GM12878 (cell line): ENCODE data around the gene PACS1. TPM values are rescaled to one million over a fixed set of nuclear protein-coding genes. Genes with fewer than 3 reads are reported as not detected.

Source experiments
- ATAC-seq: fragments of 200-7000 bp; cut with Tn5 transposase; 3 replicates; pipeline ENCODE4 v1.9.1; 2020; ENCODE audit warnings: mild to moderate bottlenecking, moderate library complexity
- BruUV-seq: library from RNA; stranded (reverse); fragments of 400-500 nt; replicated peaks from 2 replicates; lab custom pipeline; 2021; lab: Mats Ljungman, UMichigan
- CTCF ChIA-PET: fragments of 300-600 bp; sonication (Branson Sonifier 250); formaldehyde crosslinking; extraction: SDS; loops from one replicate; lab custom pipeline; 2021; ENCODE audit warnings: inconsistent platforms; lab: Yijun Ruan, JAX
- POLR2A ChIA-PET: fragments of 350-600 bp; formaldehyde crosslinking; extraction: SDS; loops from one replicate; lab custom pipeline; 2021; ENCODE audit warnings: inconsistent platforms; lab: Charles Lee
- RAD21 ChIA-PET: fragments of 300-600 bp; sonication (Branson Sonifier 250); formaldehyde crosslinking; loops from one replicate; lab custom pipeline; 2023; ENCODE audit warnings: antibody characterized with exemption; ENCODE audit not compliant: unreplicated experiment; lab: Charles Lee
- SMC1A ChIA-PET: fragments of 300-600 bp; sonication (Branson Sonifier 250); formaldehyde crosslinking; loops from one replicate; lab custom pipeline; 2023; ENCODE audit not compliant: unreplicated experiment, uncharacterized antibody; lab: Charles Lee
- DNase-seq: peaks from one replicate; pipeline ENCODE4 v3.0.0-alpha.2; 2011; ENCODE audit warnings: low read depth, low spot score
- FAIRE-seq: peaks from 3 replicates; lab custom pipeline; 2011; peaks lifted over from hg19 to GRCh38; lab: Jason Lieb, UNC
- H2AFZ ChIP-seq: 2 replicates; pipeline ENCODE4 v1.6.0; 2011; ENCODE audit warnings: low read depth, low read length, control low read depth; ENCODE audit not compliant: control insufficient read depth
- H3K27ac ChIP-seq: 2 replicates; pipeline ENCODE4 v1.5.1; 2011; ENCODE audit warnings: control low read depth; ENCODE audit not compliant: control insufficient read depth, insufficient read depth
- H3K27me3 ChIP-seq, 2 experiments: replicated peaks in 1 of 2; 2 replicates each; pipeline versions ENCODE4 v1.6.0 to v1.6.1; 2011; ENCODE audit warnings: low read length in 1 of 2; ENCODE audit not compliant: control insufficient read depth in 2 of 2, insufficient read depth in 2 of 2
- H3K36me3 ChIP-seq, 2 experiments: 2 replicates each; pipeline ENCODE4 v1.5.1; 2011; ENCODE audit warnings: low read length in 1 of 2; ENCODE audit not compliant: control insufficient read depth in 2 of 2, insufficient read depth in 2 of 2
- H3K4me1 ChIP-seq: 2 replicates; pipeline ENCODE4 v1.6.1; 2011; ENCODE audit warnings: mild to moderate bottlenecking, low read length, moderate library complexity, mixed read lengths; ENCODE audit not compliant: control insufficient read depth, insufficient read depth
- H3K4me2 ChIP-seq: 2 replicates; pipeline ENCODE4 v1.6.0; 2011; ENCODE audit warnings: control low read depth; ENCODE audit not compliant: control insufficient read depth, insufficient read depth
- H3K4me3 ChIP-seq: fragments of 200-600 bp; sonication (generic); 2 replicates; pipeline ENCODE4 v1.5.1; 2016
- H3K79me2 ChIP-seq: 2 replicates; pipeline ENCODE4 v1.6.0; 2011; ENCODE audit warnings: low read length; ENCODE audit not compliant: control insufficient read depth, insufficient read depth
- H3K9ac ChIP-seq: 2 replicates; pipeline ENCODE4 v1.8.0; 2011; ENCODE audit warnings: low read length, control low read depth, mixed read lengths; ENCODE audit not compliant: control insufficient read depth, insufficient read depth
- H3K9me3 ChIP-seq: replicated peaks from 3 replicates; pipeline ENCODE4 v1.5.1; 2011; ENCODE audit warnings: mild to moderate bottlenecking, low read length; ENCODE audit not compliant: control insufficient read depth, insufficient read depth
- H4K20me1 ChIP-seq: 2 replicates; pipeline ENCODE4 v1.6.0; 2011; ENCODE audit not compliant: control insufficient read depth, insufficient read depth
- BMI1 ChIP-seq: fragments of 450-650 bp; IDR thresholded peaks from 2 replicates; pipeline ENCODE4 v1.6.1; 2016; ENCODE audit warnings: mild to moderate bottlenecking, moderate library complexity, borderline replicate concordance
- CEBPB ChIP-seq, 2 experiments: fragments of 150-350 bp in 1 of 2; IDR thresholded peaks; 2 replicates each; pipeline ENCODE4 v1.6.1; 2012 to 2014; ENCODE audit warnings: low read depth in 2 of 2, low read length in 2 of 2, borderline replicate concordance in 1 of 2, inconsistent platforms in 1 of 2
- CHD2 ChIP-seq: IDR thresholded peaks from 2 replicates; pipeline ENCODE4 v1.6.1; 2011; ENCODE audit warnings: low read depth, low read length, improper control_type of control experiment, borderline replicate concordance
- MXI1 ChIP-seq: fragments of 150-350 bp; IDR thresholded peaks from 2 replicates; pipeline ENCODE4 v1.6.1; 2011; ENCODE audit warnings: low read depth, mild to moderate bottlenecking, inconsistent platforms, low read length, improper control_type of control experiment
- NRF1 ChIP-seq: conservative IDR thresholded peaks from 2 replicates; pipeline ENCODE4 v1.6.1; 2011; ENCODE audit warnings: mild to moderate bottlenecking, low read depth, low read length, improper control_type of control experiment
- POLR2AphosphoS2 ChIP-seq: IDR thresholded peaks from 2 replicates; pipeline ENCODE4 v1.6.1; 2011; ENCODE audit warnings: low read depth, mild to moderate bottlenecking, low read length, improper control_type of control experiment, moderate library complexity
- RAD21 ChIP-seq: IDR thresholded peaks from 2 replicates; pipeline ENCODE4 v1.6.1; 2011; ENCODE audit warnings: mild to moderate bottlenecking, low read depth, low read length, moderate library complexity; ENCODE audit not compliant: insufficient read depth
- SREBF1 ChIP-seq: IDR thresholded peaks from 2 replicates; pipeline ENCODE4 v1.6.1; 2012; ENCODE audit warnings: mild to moderate bottlenecking, low read length
- ZNF384 ChIP-seq: IDR thresholded peaks from 2 replicates; pipeline ENCODE4 v1.6.1; 2012; ENCODE audit warnings: low read depth, mild to moderate bottlenecking, low read length, improper control_type of control experiment, borderline replicate concordance
- WGBS: methylation state at CpG from one replicate; pipeline ENCODE4 v1.1.6; 2016; ENCODE audit warnings: low lambda C conversion rate; ENCODE audit not compliant: insufficient replicate concordance, insufficient coverage; ENCODE audit errors: missing lambda C conversion rate; 5-methylcytosine and 5-hydroxymethylcytosine counted together
- in situ Hi-C: fragments of 300-500 bp; cut with MboI; formaldehyde crosslinking; loops from 9 replicates; pipeline ENCODE4 v1.14.3; 2018; ENCODE audit warnings: mixed read lengths
- intact Hi-C: fragments of 100-400 bp; cut with micrococcal nuclease; formaldehyde crosslinking; loops from one replicate; pipeline ENCODE4 v1.14.2; 2022; ENCODE audit not compliant: unreplicated experiment
- polyA plus RNA-seq, 11 experiments: library from polyadenylated mRNA; depleted of rRNA in 4 of 11; unstranded in 6 of 11; stranded (reverse) in 5 of 11; fragments of >200 nt; fragmentation: Nextera tagmentation in 4 of 11; fragmentation: Illumina TruSeq in 1 of 11; extraction: Ambion mirVana in 4 of 11; extraction: Trizol in 1 of 11; gene quantifications; 1 replicate in 1 of 11; 2 replicates in 10 of 11; pipeline versions ENCODE4 v1.2.1 to v1.2.3, GENCODE V29; 2011 to 2016; ENCODE audit warnings: inconsistent platforms in 2 of 11, missing spikeins in 2 of 11, low read depth in 1 of 11
- total RNA-seq, 4 experiments: library from RNA; depleted of rRNA in 3 of 4; stranded (reverse); fragments of >200 nt in 3 of 4; fragmentation: Illumina TruSeq in 1 of 4; extraction: Trizol in 1 of 4; gene quantifications; 2 replicates each; pipeline versions ENCODE4 v1.2.1 to v1.2.3, GENCODE V29; 2013 to 2021

Gene PACS1
- total and polyA plus RNA-seq, 10 of the 15 experiments (the other 5 are each of a cell fraction or from before 2014, with no cell fraction given): 1.1 to 74.3 (median 17.9) TPM

DNA sequence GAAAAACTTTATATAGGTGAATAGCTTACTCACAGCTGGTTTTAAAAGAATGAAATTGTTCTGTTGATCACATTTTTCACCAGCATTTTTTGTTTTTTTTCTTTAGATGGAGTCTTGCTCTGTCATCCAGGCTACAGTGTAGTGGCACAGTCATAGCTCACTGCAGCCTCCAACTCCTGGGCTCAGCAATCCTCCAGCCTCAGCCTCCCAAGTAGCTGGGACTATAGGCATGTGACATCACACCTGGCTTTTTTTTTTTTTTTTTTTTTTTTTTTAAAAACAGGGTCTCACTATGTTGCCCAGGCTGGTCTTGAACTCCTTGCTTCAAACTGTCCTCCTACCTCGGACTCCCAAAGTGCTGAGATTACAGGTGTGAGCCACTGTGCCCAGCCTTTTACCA is 3.6 kb downstream of the PACS1 start:
- Histone ChIP-seq H3K4me3 (peak overlapping the region; percentile 94; the same call in 1 of the 2 replicates), H3K4me1 (peaks cover 24% of the 10 kb centered on the region), H3K27ac (no peak overlapping the region), H3K79me2 (peaks cover 75% of the 10 kb centered on the region), H3K36me3 (peaks cover 3 to 10% of the 10 kb centered on the region in 2 experiments; a peak in 3 of 4 replicates), H3K9ac (no peak overlapping the region), H4K20me1 (no peaks in the 10 kb centered on the region), H2AFZ (no peak overlapping the region), H3K27me3 (no peaks in the 10 kb centered on the region), H3K9me3 (no peaks in the 10 kb centered on the region), H3K4me2 (peak overlapping the region; percentile 97)
- FAIRE-seq (no peak), ATAC-seq (no peak), DNase-seq (no peak)
- intact Hi-C loops: loop anchor here (5.0 kb wide), 1 partner anchor 149 kb away; no protein-coding TSS in a partner anchor
- TF ChIP-seq CEBPB (IDR thresholded peaks at IDR 0.05; ENCODE audit: borderline replicate concordance in 1 of 2, low read depth in 2 of 2, low read length in 2 of 2) (no peak), ZNF384 (0 out of 2 replicates have a peak, but pooled peaks have one; percentile 36), CHD2 (no peak)
- POLR2A ChIA-PET: interaction anchor here (0.6 to 1.6 kb wide), 5 partner anchors 16 to 194 kb away, joined by 3 to 9 read pairs (median 5); no protein-coding TSS in a partner anchor
- WGBS: 100% methylated on average over 1 of the region's 1 CpG
- no TSS peak for BruUV-seq
- CTCF ChIA-PET: interaction anchor here (1.1 to 20.0 kb wide), 4 partner anchors 42 to 149 kb away, joined by 3 to 195 read pairs (median 4); no protein-coding TSS in a partner anchor
- RAD21 ChIA-PET: interaction anchor here (0.7 to 7.3 kb wide), 6 partner anchors 8 to 244 kb away, joined by 3 to 81 read pairs (median 8); no protein-coding TSS in a partner anchor
- in situ Hi-C loops: no loop called here
- SMC1A ChIA-PET: interaction anchor here (8.5 to 17.7 kb wide), 2 partner anchors 42 to 61 kb away, joined by 130 to 265 read pairs; no protein-coding TSS in a partner anchor

DNA sequence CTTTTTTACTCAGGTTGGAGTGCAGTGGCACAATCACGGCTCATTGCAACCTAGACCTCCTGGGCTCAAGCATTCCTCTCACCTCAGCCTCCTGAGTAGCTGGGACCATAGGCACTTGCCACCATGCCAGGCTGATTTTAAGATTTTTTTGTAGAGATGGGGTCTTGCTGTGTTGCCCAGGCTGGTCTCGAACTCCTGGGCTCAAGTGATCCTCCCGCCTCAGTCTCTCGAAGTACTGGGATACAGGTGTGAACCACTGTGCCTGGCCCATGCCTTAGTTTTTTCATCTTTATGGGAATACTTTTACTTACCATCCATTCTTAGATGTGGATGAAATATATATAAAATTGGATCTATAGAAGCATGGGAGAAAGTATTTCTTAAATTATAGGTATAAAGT is 5.2 kb downstream of the PACS1 start:
- Histone ChIP-seq H3K4me2 (no peak overlapping the region), H4K20me1 (no peaks in the 10 kb centered on the region), H3K36me3 (peaks cover 0 to 8% of the 10 kb centered on the region in 2 experiments; a peak in 1 of 4 replicates), H2AFZ (no peak overlapping the region), H3K79me2 (peaks cover 88% of the 10 kb centered on the region), H3K27me3 (no peaks in the 10 kb centered on the region), H3K27ac (no peak overlapping the region), H3K4me1 (peaks cover 17% of the 10 kb centered on the region), H3K9me3 (no peaks in the 10 kb centered on the region), H3K4me3 (no peak overlapping the region), H3K9ac (no peak overlapping the region)
- no peak for FAIRE-seq
- BruUV-seq: no TSS peak
- RAD21 ChIA-PET: interaction anchor here (0.6 to 0.7 kb wide), 4 partner anchors 13 to 232 kb away, joined by 3 to 4 read pairs (median 4); no protein-coding TSS in a partner anchor
- POLR2A ChIA-PET: interaction anchor here (0.6 kb wide), 1 partner anchor 149 kb away, joined by 5 read pairs; no protein-coding TSS in a partner anchor
- CTCF ChIA-PET: interaction anchor here (2.7 to 20.0 kb wide), 2 partner anchors 51 to 60 kb away, joined by 6 to 195 read pairs; no protein-coding TSS in a partner anchor
- ATAC-seq: no peak
- SMC1A ChIA-PET: interaction anchor here (1.5 to 17.7 kb wide), 3 partner anchors 40 to 58 kb away, joined by 3 to 265 read pairs (median 5); no protein-coding TSS in a partner anchor
- intact Hi-C loops (no loop called here), in situ Hi-C loops (no loop called here)
- no peak for DNase-seq
- whole genome bisulfite sequencing: 98% methylated on average over 4 of the region's 4 CpGs
- no peak for TF ChIP-seq NRF1
- TF ChIP-seq RAD21: no peak
- TF ChIP-seq MXI1: no peak
- TF ChIP-seq POLR2AphosphoS2: no peak
- TF ChIP-seq BMI1: no peak
- TF ChIP-seq SREBF1: no peak
